CD4-positive, alpha-beta memory T cell (primary cell): Measurements from ENCODE around the gene OR13C4. TPM values are rescaled to one million over a fixed set of nuclear protein-coding genes. Genes with fewer than 3 reads are reported as not detected.

Source experiments
- CTCF ChIA-PET: fragments of 350-600 bp; sonication (Branson Sonifier 250); formaldehyde crosslinking; loops from one replicate; lab custom pipeline; 2021; ENCODE audit warnings: inconsistent platforms; ENCODE audit not compliant: partially characterized antibody; lab: Charles Lee
- POLR2A ChIA-PET: fragments of 350-600 bp; sonication (Branson Sonifier 250); formaldehyde crosslinking; loops from one replicate; lab custom pipeline; 2021; ENCODE audit not compliant: partially characterized antibody; lab: Charles Lee
- DNase-seq, 5 donors: peaks; one replicate each; pipeline versions ENCODE4 v3.0.0 to v3.0.0-alpha.2; 2020 to 2022; ENCODE audit warnings: mixed read lengths in 1 of 5
- H3K27ac ChIP-seq: one replicate; pipeline ENCODE4 v1.7.0; 2013; ENCODE audit warnings: low read depth, low read length
- H3K27me3 ChIP-seq: 2 replicates; pipeline ENCODE4 v1.7.0; 2013; ENCODE audit warnings: mild to moderate bottlenecking, low read length, moderate library complexity; ENCODE audit not compliant: insufficient read depth
- H3K36me3 ChIP-seq: 2 replicates; pipeline ENCODE4 v1.7.0; 2013; ENCODE audit warnings: mild to moderate bottlenecking, low read length, moderate library complexity; ENCODE audit not compliant: insufficient read depth
- H3K4me1 ChIP-seq: 2 replicates; pipeline ENCODE4 v1.7.0; 2013; ENCODE audit warnings: mild to moderate bottlenecking, low read length, moderate library complexity; ENCODE audit not compliant: insufficient read depth
- H3K4me3 ChIP-seq, 2 donors: one replicate each; pipeline ENCODE4 v1.7.0; 2013; ENCODE audit warnings: low read length in 2 of 2, mild to moderate bottlenecking in 1 of 2
- H3K9me3 ChIP-seq, 2 donors: one replicate each; pipeline ENCODE4 v1.7.0; 2013; ENCODE audit warnings: low read length in 2 of 2, control low read depth in 1 of 2; ENCODE audit not compliant: control insufficient read depth in 1 of 2
- H3K27ac Mint-ChIP-seq, 7 donors: one replicate each; pipeline ENCODE4 v1.8.0; 2020 to 2021; ENCODE audit warnings: mixed read lengths in 7 of 7, mild to moderate bottlenecking in 6 of 7, inconsistent platforms in 3 of 7, moderate library complexity in 3 of 7
- H3K27me3 Mint-ChIP-seq, 2 donors: one replicate each; pipeline ENCODE4 v1.8.0; 2020 to 2021; ENCODE audit warnings: mixed read lengths in 2 of 2
- H3K36me3 Mint-ChIP-seq, 2 donors: one replicate each; pipeline ENCODE4 v1.8.0; 2020 to 2021; ENCODE audit warnings: mixed read lengths in 2 of 2, inconsistent platforms in 1 of 2, mild to moderate bottlenecking in 1 of 2
- H3K4me1 Mint-ChIP-seq, 4 donors: one replicate each; pipeline ENCODE4 v1.8.0; 2020 to 2021; ENCODE audit warnings: mixed read lengths in 4 of 4, mild to moderate bottlenecking in 1 of 4
- H3K4me3 Mint-ChIP-seq, 8 donors: one replicate each; pipeline ENCODE4 v1.8.0; 2020 to 2021; ENCODE audit warnings: mixed read lengths in 8 of 8, mild to moderate bottlenecking in 7 of 8, moderate library complexity in 6 of 8, inconsistent platforms in 3 of 8
- H3K9me3 Mint-ChIP-seq, 8 donors: one replicate each; pipeline ENCODE4 v1.8.0; 2020 to 2021; ENCODE audit warnings: mixed read lengths in 8 of 8, mild to moderate bottlenecking in 5 of 8, inconsistent platforms in 3 of 8, moderate library complexity in 1 of 8
- intact Hi-C: fragments of 100-400 bp; cut with micrococcal nuclease; formaldehyde crosslinking; loops from one replicate; pipeline ENCODE4 v1.15.1; 2023
- polyA plus RNA-seq, 2 donors: library from polyadenylated mRNA; unstranded; fragments of 300-500 nt; fragmentation: Illumina TruSeq; gene quantifications; one replicate each; pipeline ENCODE4 v1.2.3, GENCODE V29; 2021
- total RNA-seq, 2 experiments: library from RNA; stranded (reverse); gene quantifications; one replicate each; pipeline ENCODE4 v1.2.3, GENCODE V29; 2021

Gene OR13C4
- total and polyA plus RNA-seq, 4 experiments from 2014 or later, result not detected

- POLR2A ChIA-PET, result no interaction called here
- CTCF ChIA-PET, result no interaction called here
These were observed 23.6 kb downstream of the OR13C4 start for GRCh38 chr9:104503440-104503839.

GRCh38 chr9:104494808-104495207, 32.2 kb downstream of the OR13C4 start:
- H3K9me3 ChIP-seq, result no peaks in the 10 kb centered on the region
- Mint-ChIP-seq H3K4me1 (no peaks in the 10 kb centered on the region), H3K27ac (no peak overlapping the region), H3K36me3 (no peaks in the 10 kb centered on the region), H3K4me3 (no peak overlapping the region), H3K27me3 (no peaks in the 10 kb centered on the region), H3K9me3 (peaks cover 0 to 4% (median under 1%) of the 10 kb centered on the region in 8 donors)
- CTCF ChIA-PET, result no interaction called here
- H3K27ac ChIP-seq, result no peak overlapping the region
- POLR2A ChIA-PET, result no interaction called here
- no peaks in the 10 kb centered on the region for H3K27me3 ChIP-seq
- no peaks in the 10 kb centered on the region for H3K36me3 ChIP-seq
- no peaks in the 10 kb centered on the region for H3K4me1 ChIP-seq
- H3K4me3 ChIP-seq, result no peak overlapping the region
- no peak for DNase-seq
- intact Hi-C loops, result no loop called here

More at GRCh38 chr9:104503440-104503839, 23.6 kb downstream of the OR13C4 start:
- Histone ChIP-seq H3K27me3 (no peaks in the 10 kb centered on the region), H3K36me3 (no peaks in the 10 kb centered on the region), H3K27ac (no peak overlapping the region), H3K9me3 (no peaks in the 10 kb centered on the region), H3K4me1 (no peaks in the 10 kb centered on the region), H3K4me3 (no peak overlapping the region)
- Mint-ChIP-seq H3K27ac (no peak overlapping the region), H3K4me3 (no peak overlapping the region), H3K36me3 (no peaks in the 10 kb centered on the region), H3K4me1 (no peaks in the 10 kb centered on the region), H3K27me3 (no peaks in the 10 kb centered on the region), H3K9me3 (peaks cover 0 to 7% (median 0%) of the 10 kb centered on the region in 8 donors)
- no peak for DNase-seq
- intact Hi-C loops, result no loop called here

- Histone ChIP-seq H3K36me3 (no peaks in the 10 kb centered on the region), H3K4me1 (no peaks in the 10 kb centered on the region), H3K9me3 (no peaks in the 10 kb centered on the region), H3K4me3 (no peak overlapping the region), H3K27me3 (no peaks in the 10 kb centered on the region), H3K27ac (no peak overlapping the region)
- no peak for DNase-seq
- H3K9me3 Mint-ChIP-seq, result peaks cover 0 to 3% (median 0%) of the 10 kb centered on the region in 8 donors
- POLR2A ChIA-PET, result no interaction called here
- no peak overlapping the region for H3K4me3 Mint-ChIP-seq
- H3K27ac Mint-ChIP-seq, result no peak overlapping the region
- no peaks in the 10 kb centered on the region for H3K27me3 Mint-ChIP-seq
- CTCF ChIA-PET, result interaction anchor here (1.3 kb wide), 1 partner anchor 23 kb away, joined by 3 read pairs; no protein-coding TSS in a partner anchor
- no peaks in the 10 kb centered on the region for H3K4me1 Mint-ChIP-seq
- intact Hi-C loops, result no loop called here
- H3K36me3 Mint-ChIP-seq, result no peaks in the 10 kb centered on the region
These were observed 42.0 kb downstream of the OR13C4 start for GRCh38 chr9:104485014-104485413.

- Histone ChIP-seq H3K9me3 (no peaks in the 10 kb centered on the region), H3K27ac (no peak overlapping the region), H3K4me1 (no peaks in the 10 kb centered on the region), H3K4me3 (no peak overlapping the region), H3K27me3 (no peaks in the 10 kb centered on the region), H3K36me3 (no peaks in the 10 kb centered on the region)
- Mint-ChIP-seq H3K4me1 (no peaks in the 10 kb centered on the region), H3K36me3 (no peaks in the 10 kb centered on the region), H3K9me3 (no peaks in the 10 kb centered on the region), H3K27me3 (no peaks in the 10 kb centered on the region), H3K4me3 (no peak overlapping the region), H3K27ac (no peak overlapping the region)
- POLR2A ChIA-PET, result no interaction called here
- intact Hi-C loops, result no loop called here
- DNase-seq, result no peak
- CTCF ChIA-PET, result no interaction called here
These were observed 44.0 kb downstream of the OR13C4 start for GRCh38 chr9:104482921-104483570.

Other genes with a start within 250 kb of the OR13C4 start
- not detected for gene OR13F1, start 22.9 kb downstream of the OR13C4 start, total RNA-seq
- gene OR13F1, start 22.9 kb downstream of the OR13C4 start, polyA plus RNA-seq, result not detected
- not detected for gene OR13C3, start 9.6 kb upstream of the OR13C4 start, total RNA-seq
- not detected for gene OR13C3, start 9.6 kb upstream of the OR13C4 start, polyA plus RNA-seq
- gene OR13C8, start 42.0 kb upstream of the OR13C4 start, total RNA-seq, result not detected
- not detected for gene OR13C8, start 42.0 kb upstream of the OR13C4 start, polyA plus RNA-seq
- gene OR13C5, start 72.2 kb upstream of the OR13C4 start, total RNA-seq, result not detected
- not detected for gene OR13C5, start 72.2 kb upstream of the OR13C4 start, polyA plus RNA-seq
- gene OR13C2, start 78.4 kb upstream of the OR13C4 start, total RNA-seq, result not detected
- gene OR13C2, start 78.4 kb upstream of the OR13C4 start, polyA plus RNA-seq, result not detected
- gene OR13C9, start 91.0 kb upstream of the OR13C4 start, total RNA-seq, result not detected
- gene OR13C9, start 91.0 kb upstream of the OR13C4 start, polyA plus RNA-seq, result not detected
- gene OR13D1, start 167.3 kb upstream of the OR13C4 start, total RNA-seq, result not detected
- not detected for gene OR13D1, start 167.3 kb upstream of the OR13C4 start, polyA plus RNA-seq
- 10 to 100 TPM; 11.3 to 13.6 TPM for gene NIPSNAP3A, start 220.5 kb upstream of the OR13C4 start, total RNA-seq
- 10 to 100 TPM; 19.9 to 28.8 TPM for gene NIPSNAP3A, start 220.5 kb upstream of the OR13C4 start, polyA plus RNA-seq
- 1 to 10 TPM; 1.4 to 1.9 TPM for gene NIPSNAP3B, start 236.9 kb upstream of the OR13C4 start, total RNA-seq
- gene NIPSNAP3B, start 236.9 kb upstream of the OR13C4 start, polyA plus RNA-seq, result 1 to 10 TPM in 1 of 2 donors, under 1 TPM in 1; 0.47 to 1.4 TPM